HG02981 (cell line): ENCODE measurements around the gene LETM1.

ENCODE experiments used
- ATAC-seq: cut with Tn5 transposase; IDR thresholded peaks from one replicate; pipeline ENCODE4 v1.9.1; 2021; ENCODE audit warnings: mild to moderate bottlenecking, moderate library complexity; ENCODE audit not compliant: unreplicated experiment

The LETM1 gene

GRCh38 chr4:1783015-1783414 lies 72.9 kb downstream of the LETM1 start:
- no peak for ATAC-seq

GRCh38 chr4:1780435-1780834 lies 75.5 kb downstream of the LETM1 start:
- ATAC-seq = no peak

DNA sequence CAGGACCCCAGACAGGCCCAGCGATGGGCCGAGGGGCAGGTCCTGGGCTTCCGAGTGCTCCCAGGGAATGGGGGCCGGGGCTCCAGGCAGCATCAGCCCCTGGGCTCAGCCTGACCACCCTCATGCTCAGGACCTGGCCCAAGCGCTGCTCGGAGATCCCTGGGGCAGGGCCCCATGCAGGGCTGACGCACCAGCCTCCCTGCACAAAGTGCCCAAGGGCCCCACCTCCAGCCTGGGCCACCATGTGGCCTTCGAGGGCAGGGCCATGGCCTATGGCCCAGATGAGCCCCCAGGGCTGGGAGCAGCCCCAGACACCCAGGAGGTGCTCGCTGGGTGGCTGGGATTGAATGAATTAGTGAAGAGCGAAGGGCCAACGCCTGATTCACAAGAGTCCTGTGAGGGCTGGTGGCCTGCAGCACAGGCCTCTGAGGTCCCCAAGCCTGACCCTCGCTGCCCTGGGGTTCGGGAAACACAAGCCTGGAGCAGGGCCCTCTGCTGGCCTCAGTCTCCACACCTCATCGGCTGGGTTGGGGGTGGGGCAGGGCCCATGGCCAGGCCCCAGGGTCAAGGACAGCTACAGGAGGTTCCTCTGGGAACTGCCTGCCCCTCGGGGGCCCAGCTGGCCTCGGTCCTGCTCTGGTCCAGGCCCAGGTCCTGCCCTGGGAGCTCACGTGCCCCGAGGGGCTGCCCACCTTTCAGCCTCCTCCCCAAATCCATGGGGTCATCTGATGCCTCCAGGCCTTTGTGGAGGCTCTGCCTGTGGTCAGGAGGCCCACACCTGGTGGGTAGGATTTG lies 76.2 kb downstream of the LETM1 start:
- no peak for ATAC-seq

DNA sequence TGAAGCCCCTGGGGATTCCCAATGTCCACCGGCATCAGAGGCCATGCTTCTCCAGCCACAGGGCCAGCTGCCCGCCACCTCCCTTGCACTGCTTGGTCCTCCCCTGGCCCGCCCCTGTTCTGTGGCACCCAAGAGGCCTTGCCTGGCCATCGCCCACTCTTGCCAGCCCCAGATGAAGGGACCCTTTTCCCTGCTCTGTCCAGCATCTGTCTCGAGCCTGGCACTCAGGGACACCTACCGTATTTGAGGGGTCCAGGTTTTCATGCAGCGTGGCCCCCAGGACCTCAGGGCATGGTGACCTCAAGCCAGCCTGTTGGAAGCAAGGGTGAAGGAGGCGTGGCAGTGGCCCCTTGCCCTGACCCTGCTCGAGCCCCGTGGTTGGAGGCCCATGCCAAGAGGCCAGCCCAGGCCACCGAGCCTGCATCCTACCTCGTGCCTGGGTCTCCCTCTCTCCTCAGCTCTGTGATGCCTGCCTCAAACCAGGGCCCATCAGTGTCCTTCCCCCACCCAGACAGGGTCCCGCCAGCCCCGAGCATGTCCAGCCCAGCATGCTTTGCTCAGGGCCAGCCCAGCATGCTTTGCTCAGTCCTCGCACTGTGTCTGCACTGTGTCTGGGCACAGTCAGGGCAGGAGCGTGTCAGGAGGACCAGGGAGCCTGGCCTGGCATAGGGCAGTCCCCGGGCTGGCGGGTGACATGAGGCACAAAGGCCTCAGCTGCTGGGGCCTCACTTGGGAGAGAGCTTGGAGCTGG lies 77.1 kb downstream of the LETM1 start:
- no peak for ATAC-seq

- ATAC-seq = no peak
These were observed 77.9 kb downstream of the LETM1 start for GRCh38 chr4:1777822-1778641.

DNA sequence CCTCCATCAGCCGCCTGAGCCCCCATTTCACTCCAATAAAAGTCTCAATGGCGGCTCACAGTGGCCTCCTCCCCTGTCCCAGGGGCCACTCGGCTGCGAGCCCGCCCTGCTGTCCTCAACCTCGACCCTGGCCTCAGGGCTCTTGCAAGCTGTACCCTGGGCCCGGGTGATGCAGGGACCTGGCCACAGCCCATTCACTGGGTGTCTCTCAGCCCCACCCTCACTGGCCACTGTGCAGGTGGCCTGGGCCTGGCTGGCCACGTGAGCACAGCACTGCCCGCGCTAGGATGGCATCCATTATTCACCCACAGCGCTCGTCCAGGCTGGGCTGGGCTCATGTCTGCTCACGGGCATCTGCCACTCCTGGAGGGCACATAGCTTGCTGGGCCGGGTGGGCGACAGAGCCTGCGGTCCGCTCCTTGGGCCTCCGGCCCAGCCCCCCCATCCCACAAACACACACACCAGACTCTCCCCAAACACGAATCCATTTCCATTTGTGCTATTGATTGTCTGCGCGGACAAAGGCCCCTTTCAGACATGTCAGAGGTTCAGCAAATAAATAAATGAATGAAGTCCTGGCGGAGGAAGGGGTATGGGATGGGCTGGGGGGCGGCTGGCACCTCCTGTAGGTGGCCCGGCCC lies 79.3 kb downstream of the LETM1 start:
- ATAC-seq = no peak

DNA sequence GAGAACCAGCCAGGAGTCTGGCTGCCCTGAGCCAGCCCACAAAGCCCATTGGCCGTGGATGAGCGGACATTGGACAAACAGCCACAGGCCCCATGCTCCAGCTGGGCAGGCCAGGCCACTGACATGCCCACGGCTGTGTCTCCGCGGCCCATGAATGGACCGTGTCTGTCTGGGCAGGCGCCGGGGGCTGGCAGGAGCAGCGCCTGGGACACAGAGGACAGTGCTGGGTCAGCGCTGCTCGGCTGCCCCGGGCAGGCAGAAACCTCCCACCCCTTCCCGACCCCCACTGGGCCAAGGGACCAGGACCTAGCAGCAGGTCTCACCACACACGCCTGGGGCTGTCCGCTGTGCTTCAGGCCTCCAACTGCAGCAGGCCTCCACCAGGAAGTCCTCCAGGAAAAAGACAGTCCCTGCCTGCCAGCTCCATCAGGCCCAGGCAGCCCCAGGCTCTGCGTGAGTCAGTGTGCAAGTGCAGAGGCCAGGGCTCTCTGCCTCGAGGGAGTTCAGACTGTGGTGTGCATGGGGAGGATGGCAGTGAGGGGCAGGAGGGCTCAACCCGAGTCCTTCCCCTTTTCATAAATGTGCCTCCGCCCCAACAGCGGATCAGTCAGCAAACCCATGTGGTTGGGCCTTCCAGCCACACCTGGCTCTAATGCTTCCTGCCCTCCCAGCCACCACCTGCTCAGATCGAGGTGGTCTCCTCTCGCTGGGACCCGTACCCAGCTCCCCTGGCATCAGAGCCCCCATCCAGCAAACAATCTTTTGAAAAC lies 80.0 kb downstream of the LETM1 start:
- no peak for ATAC-seq

DNA sequence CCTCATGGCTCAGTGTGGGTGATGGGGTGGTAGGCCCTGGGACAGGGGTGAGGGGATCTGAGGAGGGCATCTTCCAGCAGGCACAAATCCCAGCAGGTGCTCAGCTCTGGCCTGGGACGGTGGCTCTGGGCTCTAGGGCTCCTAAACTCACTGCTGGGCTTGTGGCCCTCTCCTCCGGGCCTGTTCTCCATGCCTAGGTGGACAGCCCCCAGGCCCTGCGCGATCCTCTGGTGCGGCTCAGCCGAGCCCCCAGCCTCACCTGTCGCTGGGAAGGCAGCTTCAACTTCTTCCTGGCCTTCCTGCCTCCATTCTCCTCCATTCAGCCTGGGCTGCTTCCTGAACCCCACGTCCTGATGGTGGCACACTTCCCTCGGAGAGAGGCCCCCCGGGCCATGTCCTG lies 82.2 kb downstream of the LETM1 start:
- ATAC-seq = no peak

- no peak for ATAC-seq
These were observed 83.0 kb downstream of the LETM1 start for GRCh38 chr4:1772853-1773538.

DNA sequence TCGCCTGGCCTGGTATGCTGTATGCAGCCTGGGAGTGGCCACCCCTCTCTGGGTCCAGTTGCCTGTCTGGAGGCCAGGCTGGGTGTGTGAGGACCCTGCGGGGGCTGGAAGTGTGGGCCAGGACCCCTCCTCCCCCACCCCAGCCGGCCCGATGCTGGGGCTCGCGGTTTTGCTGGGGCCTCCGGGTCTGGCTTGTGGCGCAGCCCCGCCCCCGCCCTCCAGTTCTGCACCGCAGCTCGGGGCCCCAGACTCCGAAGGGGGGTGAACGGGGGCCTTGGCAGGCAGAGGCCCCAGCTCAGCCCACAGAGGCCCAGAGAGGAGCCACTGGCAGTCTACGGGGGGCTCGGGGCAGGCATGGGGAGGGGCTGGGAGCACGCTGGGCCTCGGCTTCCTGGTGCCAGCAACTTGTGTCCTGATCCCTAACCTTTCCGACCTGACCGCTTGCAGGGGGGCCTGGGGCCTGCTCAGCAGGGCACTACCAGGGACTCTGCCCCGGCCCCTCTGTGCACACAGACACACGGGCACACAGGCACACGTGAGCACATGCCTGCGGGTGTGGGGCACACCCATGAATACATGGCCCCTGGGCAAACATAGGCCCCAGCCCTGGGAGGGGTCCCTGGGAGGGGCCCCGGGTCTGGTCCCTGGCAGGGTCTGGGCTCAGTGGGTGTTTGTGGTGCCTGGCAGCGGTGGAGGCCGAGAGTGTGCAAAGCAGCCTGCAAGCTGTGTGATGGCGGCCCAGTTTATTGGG lies 84.2 kb downstream of the LETM1 start:
- ATAC-seq = no peak

DNA sequence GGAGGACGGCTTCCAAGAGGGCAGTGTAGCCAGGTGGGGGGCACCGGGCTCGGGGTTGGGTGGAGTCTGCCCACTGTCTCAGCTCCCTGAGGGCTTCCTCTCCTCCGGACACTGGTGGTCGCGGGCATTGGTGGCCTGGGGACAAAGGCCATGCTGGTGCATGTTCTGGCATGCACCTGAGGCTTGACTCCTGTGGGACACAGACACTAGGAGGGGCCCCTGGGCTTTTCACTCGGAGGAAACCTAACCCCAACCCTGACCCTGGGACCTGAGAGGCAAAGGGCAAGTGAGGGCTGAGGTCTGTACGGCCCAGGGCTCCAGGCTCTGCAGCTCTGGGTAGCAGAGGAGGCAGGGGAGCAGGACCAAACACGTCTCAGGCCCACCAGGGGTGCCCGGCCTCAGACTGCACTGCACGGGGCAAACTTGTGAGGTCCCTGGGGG lies 85.1 kb downstream of the LETM1 start:
- ATAC-seq = no peak

- no peak for ATAC-seq
These were observed 85.7 kb downstream of the LETM1 start for GRCh38 chr4:1770245-1770644.

GRCh38 chr4:1769692-1770091 lies 86.3 kb downstream of the LETM1 start:
- no peak for ATAC-seq

DNA sequence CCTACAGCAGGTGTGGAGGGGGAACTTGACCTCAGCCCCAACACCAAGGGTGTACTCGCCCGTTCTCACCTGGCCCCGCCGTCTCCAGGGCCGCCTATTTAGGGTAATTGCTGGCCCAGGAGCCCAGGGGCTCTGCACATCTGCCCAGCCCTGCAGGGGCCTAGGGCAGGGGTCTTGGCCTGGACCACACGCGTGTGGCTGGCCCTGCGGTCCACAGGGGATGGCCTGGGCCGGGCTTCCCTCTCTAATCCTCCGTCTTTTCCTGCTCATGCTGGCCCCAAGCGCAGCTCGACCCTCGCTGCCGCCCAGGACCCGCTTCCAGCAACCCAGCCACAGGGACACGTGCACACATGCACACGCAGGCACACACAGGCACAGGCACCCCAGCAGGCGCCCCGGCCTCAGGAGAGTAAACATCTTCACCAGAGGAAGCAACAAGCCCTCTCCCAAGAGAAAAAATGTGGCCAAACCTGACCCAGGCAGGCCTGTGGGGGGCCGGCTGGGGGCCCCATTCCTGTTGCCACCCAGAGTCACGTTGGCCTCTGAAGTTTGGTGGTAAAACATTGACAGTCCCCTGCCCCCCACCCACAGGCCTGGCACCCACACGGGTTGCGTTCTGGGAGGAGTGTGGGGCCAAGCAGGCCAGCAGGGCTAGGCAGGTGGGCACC lies 87.5 kb downstream of the LETM1 start:
- no peak for ATAC-seq

GRCh38 chr4:1767770-1768366 lies 88.1 kb downstream of the LETM1 start:
- no peak for ATAC-seq

DNA sequence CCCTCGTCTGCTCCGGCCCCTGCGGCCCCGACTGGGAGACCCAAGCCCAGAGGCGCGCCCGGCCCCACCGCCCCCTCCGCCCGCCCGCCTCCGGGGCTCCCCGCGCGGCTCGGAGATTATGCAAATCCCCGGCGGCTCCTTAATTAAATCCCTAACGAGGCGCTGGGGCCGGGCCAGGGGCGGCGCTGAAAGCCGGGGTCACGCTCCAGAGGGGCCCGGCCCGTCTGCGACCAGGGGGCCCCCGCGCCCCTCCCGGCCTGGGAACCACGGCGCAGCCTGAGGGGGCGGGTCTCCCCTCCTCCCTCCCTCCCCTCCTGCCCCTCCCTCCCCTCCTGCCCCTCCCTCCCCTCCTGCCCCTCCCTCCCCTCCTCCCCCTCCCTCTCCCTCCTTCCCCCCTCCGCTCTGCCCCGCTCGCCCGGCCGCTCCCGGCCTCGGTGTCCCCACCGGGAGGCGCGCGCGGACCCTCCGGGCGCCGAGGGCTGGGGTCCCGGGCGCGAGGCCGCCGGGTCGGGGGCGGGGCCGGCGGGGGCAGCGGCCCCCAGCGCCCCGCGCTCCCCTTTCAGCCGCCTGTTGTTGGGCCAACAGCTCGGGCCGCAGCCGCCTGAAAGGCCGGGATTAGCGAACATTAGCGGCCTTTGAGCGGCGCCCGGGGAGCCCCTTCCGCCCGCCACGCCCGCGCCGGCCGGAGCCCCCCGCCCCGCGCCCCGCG lies 88.7 kb downstream of the LETM1 start:
- ATAC-seq = no peak
